ENCODE measurements around the gene COQ2. TPM values are rescaled to one million over a fixed set of nuclear protein-coding genes. Genes with fewer than 3 reads are reported as not detected.

COQ2 gene
- total RNA-seq, 1 donor: 7.6 TPM

GRCh38 chr4:83267830-83268475, 16.6 kb downstream of the COQ2 start:
- no peak overlapping the region for H3K4me3 ChIP-seq (ENCODE audit: low read length)
- H3K27me3 ChIP-seq (ENCODE audit: insufficient read depth, low read length): no peaks in the 10 kb centered on the region
- H3K4me1 ChIP-seq (ENCODE audit: insufficient read depth, low read length): peaks cover 20% of the 10 kb centered on the region
- no peaks in the 10 kb centered on the region for H3K9me3 ChIP-seq (ENCODE audit: low read depth, low read length)

GRCh38 chr4:83267121-83267829, 17.3 kb downstream of the COQ2 start:
- H3K9me3 ChIP-seq (ENCODE audit: low read depth, low read length): no peaks in the 10 kb centered on the region
- H3K27me3 ChIP-seq (ENCODE audit: insufficient read depth, low read length): no peaks in the 10 kb centered on the region
- no peak overlapping the region for H3K4me3 ChIP-seq (ENCODE audit: low read length)
- H3K4me1 ChIP-seq (ENCODE audit: insufficient read depth, low read length): peaks cover 20% of the 10 kb centered on the region

- Histone ChIP-seq H3K4me1 (ENCODE audit: insufficient read depth, low read length) (peaks cover 20% of the 10 kb centered on the region), H3K27me3 (ENCODE audit: insufficient read depth, low read length) (no peaks in the 10 kb centered on the region), H3K4me3 (ENCODE audit: low read length) (no peak overlapping the region), H3K9me3 (ENCODE audit: low read depth, low read length) (no peaks in the 10 kb centered on the region)
These were observed 17.9 kb downstream of the COQ2 start for GRCh38 chr4:83266689-83267088.

GRCh38 chr4:83263106-83263505, 21.5 kb downstream of the COQ2 start:
- Histone ChIP-seq H3K4me1 (ENCODE audit: insufficient read depth, low read length) (peaks cover 27% of the 10 kb centered on the region), H3K9me3 (ENCODE audit: low read depth, low read length) (no peaks in the 10 kb centered on the region), H3K27me3 (ENCODE audit: insufficient read depth, low read length) (no peaks in the 10 kb centered on the region), H3K4me3 (ENCODE audit: low read length) (no peak overlapping the region)

- no peaks in the 10 kb centered on the region for H3K9me3 ChIP-seq (ENCODE audit: low read depth, low read length)
- H3K4me1 ChIP-seq (ENCODE audit: insufficient read depth, low read length): peaks cover 27% of the 10 kb centered on the region
- no peaks in the 10 kb centered on the region for H3K27me3 ChIP-seq (ENCODE audit: insufficient read depth, low read length)
- H3K4me3 ChIP-seq (ENCODE audit: low read length): no peak overlapping the region
These were observed 21.9 kb downstream of the COQ2 start for GRCh38 chr4:83262682-83263081.

- H3K4me1 ChIP-seq (ENCODE audit: insufficient read depth, low read length): peaks cover 17% of the 10 kb centered on the region
- H3K4me3 ChIP-seq (ENCODE audit: low read length): no peak overlapping the region
- no peaks in the 10 kb centered on the region for H3K9me3 ChIP-seq (ENCODE audit: low read depth, low read length)
- no peaks in the 10 kb centered on the region for H3K27me3 ChIP-seq (ENCODE audit: insufficient read depth, low read length)
These were observed 23.3 kb downstream of the COQ2 start for GRCh38 chr4:83261307-83261706.

- Histone ChIP-seq H3K9me3 (ENCODE audit: low read depth, low read length) (no peaks in the 10 kb centered on the region), H3K4me1 (ENCODE audit: insufficient read depth, low read length) (peaks cover 28% of the 10 kb centered on the region), H3K4me3 (ENCODE audit: low read length) (no peak overlapping the region), H3K27me3 (ENCODE audit: insufficient read depth, low read length) (no peaks in the 10 kb centered on the region)
These were observed 25.0 kb downstream of the COQ2 start for GRCh38 chr4:83259586-83259985.

GRCh38 chr4:83258461-83258860, 26.1 kb downstream of the COQ2 start:
- no peak overlapping the region for H3K4me3 ChIP-seq (ENCODE audit: low read length)
- H3K9me3 ChIP-seq (ENCODE audit: low read depth, low read length): no peaks in the 10 kb centered on the region
- H3K4me1 ChIP-seq (ENCODE audit: insufficient read depth, low read length): peaks cover 27% of the 10 kb centered on the region
- H3K27me3 ChIP-seq (ENCODE audit: insufficient read depth, low read length): no peaks in the 10 kb centered on the region

- Histone ChIP-seq H3K4me3 (ENCODE audit: low read length) (no peak overlapping the region), H3K4me1 (ENCODE audit: insufficient read depth, low read length) (peaks cover 33% of the 10 kb centered on the region), H3K9me3 (ENCODE audit: low read depth, low read length) (no peaks in the 10 kb centered on the region), H3K27me3 (ENCODE audit: insufficient read depth, low read length) (no peaks in the 10 kb centered on the region)
These were observed 26.8 kb downstream of the COQ2 start for GRCh38 chr4:83257811-83258210.

GRCh38 chr4:83255584-83255983, 29.0 kb downstream of the COQ2 start:
- H3K4me3 ChIP-seq (ENCODE audit: low read length): no peak overlapping the region
- no peaks in the 10 kb centered on the region for H3K27me3 ChIP-seq (ENCODE audit: insufficient read depth, low read length)
- peaks cover 55% of the 10 kb centered on the region for H3K4me1 ChIP-seq (ENCODE audit: insufficient read depth, low read length)
- no peaks in the 10 kb centered on the region for H3K9me3 ChIP-seq (ENCODE audit: low read depth, low read length)

GRCh38 chr4:83252782-83253405, 31.7 kb downstream of the COQ2 start:
- H3K27me3 ChIP-seq (ENCODE audit: insufficient read depth, low read length): no peaks in the 10 kb centered on the region
- peaks cover 49% of the 10 kb centered on the region for H3K4me1 ChIP-seq (ENCODE audit: insufficient read depth, low read length)
- no peaks in the 10 kb centered on the region for H3K9me3 ChIP-seq (ENCODE audit: low read depth, low read length)
- no peak overlapping the region for H3K4me3 ChIP-seq (ENCODE audit: low read length)

GRCh38 chr4:83251447-83251830, 33.2 kb downstream of the COQ2 start:
- H3K9me3 ChIP-seq (ENCODE audit: low read depth, low read length): no peaks in the 10 kb centered on the region
- H3K4me1 ChIP-seq (ENCODE audit: insufficient read depth, low read length): peaks cover 46% of the 10 kb centered on the region
- no peaks in the 10 kb centered on the region for H3K27me3 ChIP-seq (ENCODE audit: insufficient read depth, low read length)
- H3K4me3 ChIP-seq (ENCODE audit: low read length): no peak overlapping the region

GRCh38 chr4:83250687-83251446, 33.7 kb downstream of the COQ2 start:
- Histone ChIP-seq H3K4me1 (ENCODE audit: insufficient read depth, low read length) (peaks cover 41% of the 10 kb centered on the region), H3K27me3 (ENCODE audit: insufficient read depth, low read length) (no peaks in the 10 kb centered on the region), H3K9me3 (ENCODE audit: low read depth, low read length) (no peaks in the 10 kb centered on the region), H3K4me3 (ENCODE audit: low read length) (no peak overlapping the region)

- H3K9me3 ChIP-seq (ENCODE audit: low read depth, low read length): no peaks in the 10 kb centered on the region
- no peaks in the 10 kb centered on the region for H3K27me3 ChIP-seq (ENCODE audit: insufficient read depth, low read length)
- no peak overlapping the region for H3K4me3 ChIP-seq (ENCODE audit: low read length)
- H3K4me1 ChIP-seq (ENCODE audit: insufficient read depth, low read length): peaks cover 29% of the 10 kb centered on the region
These were observed 36.1 kb downstream of the COQ2 start for GRCh38 chr4:83248486-83248885.

Data from mononuclear cell (primary cell).